Endodermal cell (in vitro differentiated cells): Measurements from ENCODE around the gene RYR3. TPM values are rescaled to one million over a fixed set of nuclear protein-coding genes. Genes with fewer than 3 reads are reported as not detected.

Experiments
- DNase-seq: peaks from one replicate; pipeline ENCODE4 v3.0.0-alpha.2; 2017
- H3K27ac ChIP-seq: 2 replicates; pipeline ENCODE4 v1.5.1; 2013; ENCODE audit warnings: mild to moderate bottlenecking, low read depth, low read length, moderate library complexity
- H3K27me3 ChIP-seq: 2 replicates; pipeline ENCODE4 v1.6.1; 2013; ENCODE audit warnings: mild to moderate bottlenecking, low read length, moderate library complexity; ENCODE audit not compliant: insufficient read depth, control insufficient read depth, poor library complexity, severe bottlenecking
- H3K36me3 ChIP-seq: 2 replicates; pipeline ENCODE4 v1.7.0; 2013; ENCODE audit warnings: mild to moderate bottlenecking, low read length, moderate library complexity; ENCODE audit not compliant: control insufficient read depth, insufficient read depth
- H3K4me1 ChIP-seq: one replicate; pipeline ENCODE4 v1.7.0; 2013; ENCODE audit warnings: low read length; ENCODE audit not compliant: control insufficient read depth, insufficient read depth
- H3K4me3 ChIP-seq: 2 replicates; pipeline ENCODE4 v1.5.1; 2013; ENCODE audit warnings: mild to moderate bottlenecking, low read length, moderate library complexity
- H3K9ac ChIP-seq: 2 replicates; pipeline ENCODE4 v1.6.1; 2013; ENCODE audit warnings: mild to moderate bottlenecking, low read length, moderate library complexity; ENCODE audit not compliant: poor library complexity, severe bottlenecking; ENCODE audit errors: extremely low read depth
- H3K9me3 ChIP-seq: 2 replicates; pipeline ENCODE4 v1.6.1; 2013; ENCODE audit warnings: mild to moderate bottlenecking, low read length, moderate library complexity; ENCODE audit not compliant: control insufficient read depth
- H3K27ac Mint-ChIP-seq: 2 replicates; pipeline ENCODE4 v1.8.0; 2020; ENCODE audit warnings: mixed read lengths
- H3K27me3 Mint-ChIP-seq: 2 replicates; pipeline ENCODE4 v1.8.0; 2021; ENCODE audit warnings: mild to moderate bottlenecking, mixed read lengths; ENCODE audit not compliant: insufficient read depth
- H3K36me3 Mint-ChIP-seq: 2 replicates; pipeline ENCODE4 v1.8.0; 2020; ENCODE audit warnings: low read depth, mixed read lengths
- H3K4me1 Mint-ChIP-seq: 2 replicates; pipeline ENCODE4 v1.8.0; 2020; ENCODE audit warnings: mixed read lengths
- H3K4me3 Mint-ChIP-seq: 2 replicates; pipeline ENCODE4 v1.8.0; 2020; ENCODE audit warnings: mild to moderate bottlenecking, moderate library complexity, mixed read lengths
- H3K9me3 Mint-ChIP-seq: 2 replicates; pipeline ENCODE4 v1.8.0; 2020; ENCODE audit warnings: mild to moderate bottlenecking, mixed read lengths
- CTCF ChIP-seq: fragments of 200-600 bp; sonication (generic); conservative IDR thresholded peaks from 2 replicates; pipeline ENCODE4 v1.5.0; 2021; ENCODE audit warnings: antibody characterized with exemption, mild to moderate bottlenecking
- WGBS, 2 experiments: methylation state at CpG; one replicate each; pipeline versions ENCODE4 v1.1.5 to v1.1.7; 2013; ENCODE audit warnings: missing lambda C conversion rate in 2 of 2, mixed read lengths in 1 of 2; ENCODE audit not compliant: insufficient coverage in 1 of 2, insufficient read length in 1 of 2; 5-methylcytosine and 5-hydroxymethylcytosine counted together
- total RNA-seq, 2 donors: library from RNA; stranded (reverse); fragmentation: NEBNext Ultra II Directional in 1 of 2; extraction: Animal tissue kit (Norgen Biotek cat#: 25700) in 1 of 2; gene quantifications; 2 replicates in 1 of 2; 3 replicates in 1 of 2; pipeline ENCODE4 v1.2.1, GENCODE V29; 2021

Gene RYR3
- total RNA-seq, 2 donors from 2014 or later, result 0.71 to 1.4 TPM

GRCh38 chr15:33699145-33699544, 388.4 kb downstream of the RYR3 start:
- no peaks in the 10 kb centered on the region for H3K9me3 Mint-ChIP-seq
- Histone ChIP-seq H3K4me3 (no peak overlapping the region), H3K9me3 (no peaks in the 10 kb centered on the region), H3K27ac (no peak overlapping the region), H3K27me3 (no peaks in the 10 kb centered on the region), H3K4me1 (no peaks in the 10 kb centered on the region), H3K36me3 (no peaks in the 10 kb centered on the region), H3K9ac (no peak overlapping the region)
- H3K4me1 Mint-ChIP-seq, result peaks cover 6% of the 10 kb centered on the region
- TF ChIP-seq CTCF, result no peak
- no peak overlapping the region for H3K27ac Mint-ChIP-seq
- 95 to 98% methylated on average over 2 of the region's 2 CpGs for WGBS, 2 experiments
- no peak overlapping the region for H3K4me3 Mint-ChIP-seq
- DNase-seq, result no peak
- peaks cover 4% of the 10 kb centered on the region for H3K27me3 Mint-ChIP-seq
- H3K36me3 Mint-ChIP-seq, result no peaks in the 10 kb centered on the region

- Histone ChIP-seq H3K4me3 (no peak overlapping the region), H3K36me3 (no peaks in the 10 kb centered on the region), H3K9me3 (no peaks in the 10 kb centered on the region), H3K4me1 (no peaks in the 10 kb centered on the region), H3K27ac (no peak overlapping the region), H3K27me3 (no peaks in the 10 kb centered on the region), H3K9ac (no peak overlapping the region)
- peak; percentile 68 for TF ChIP-seq CTCF
- Mint-ChIP-seq H3K27ac (no peak overlapping the region), H3K27me3 (peaks cover 4% of the 10 kb centered on the region), H3K4me3 (no peak overlapping the region), H3K9me3 (no peaks in the 10 kb centered on the region), H3K36me3 (no peaks in the 10 kb centered on the region), H3K4me1 (peaks cover 6% of the 10 kb centered on the region)
- WGBS, 2 experiments, result 83 to 91% methylated on average over 7 to 14 of the region's 14 CpGs
- peak; percentile 56 for DNase-seq
Measured at GRCh38 chr15:33699691-33700447, 389.1 kb downstream of the RYR3 start.

GRCh38 chr15:33700695-33701303, 390.0 kb downstream of the RYR3 start:
- no peak overlapping the region for H3K9ac ChIP-seq
- Mint-ChIP-seq H3K36me3 (no peaks in the 10 kb centered on the region), H3K4me3 (no peak overlapping the region), H3K9me3 (no peaks in the 10 kb centered on the region), H3K27me3 (peaks cover 4% of the 10 kb centered on the region), H3K27ac (no peak overlapping the region), H3K4me1 (peaks cover 6% of the 10 kb centered on the region)
- no peak overlapping the region for H3K4me3 ChIP-seq
- TF ChIP-seq CTCF, result peak; percentile 93
- no peaks in the 10 kb centered on the region for H3K36me3 ChIP-seq
- no peaks in the 10 kb centered on the region for H3K4me1 ChIP-seq
- DNase-seq, result peak; percentile 95
- 29 to 31% methylated on average over 19 of the region's 19 CpGs for WGBS, 2 experiments
- H3K9me3 ChIP-seq, result no peaks in the 10 kb centered on the region
- no peak overlapping the region for H3K27ac ChIP-seq
- H3K27me3 ChIP-seq, result no peaks in the 10 kb centered on the region
